ENCODE measurements around the gene RIOK2. TPM values are rescaled to one million over a fixed set of nuclear protein-coding genes. Genes with fewer than 3 reads are reported as not detected.
"Not testable (repeated sequence)": the region's sequence is repeated elsewhere in the genome, so short reads cannot be mapped to it uniquely, and the experiment has no call there.

The RIOK2 gene
- total RNA-seq, 1 experiment from 2014 or later = 24.8 TPM

DNA sequence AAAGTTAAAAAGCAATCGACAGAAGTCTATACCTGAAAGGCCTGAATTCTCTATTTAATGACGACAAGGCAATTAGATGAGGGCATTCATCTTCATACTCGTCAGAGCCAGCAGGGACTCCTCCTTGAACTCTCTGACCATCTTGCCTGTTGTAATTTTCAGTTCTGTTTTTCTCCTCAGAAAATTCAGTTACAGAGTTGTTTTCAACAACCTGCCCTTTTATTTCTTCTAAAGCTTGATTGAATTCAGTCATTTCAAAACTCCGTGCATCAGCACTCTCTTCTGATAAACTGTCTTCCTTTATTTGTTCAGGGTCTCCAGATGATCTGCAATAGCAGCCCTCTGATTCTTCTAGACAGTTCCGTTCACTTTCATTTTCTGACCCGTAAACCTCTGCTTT lies 15.6 kb downstream of the RIOK2 start:
- no peak for DNase-seq (ENCODE audit: low spot score)

DNA sequence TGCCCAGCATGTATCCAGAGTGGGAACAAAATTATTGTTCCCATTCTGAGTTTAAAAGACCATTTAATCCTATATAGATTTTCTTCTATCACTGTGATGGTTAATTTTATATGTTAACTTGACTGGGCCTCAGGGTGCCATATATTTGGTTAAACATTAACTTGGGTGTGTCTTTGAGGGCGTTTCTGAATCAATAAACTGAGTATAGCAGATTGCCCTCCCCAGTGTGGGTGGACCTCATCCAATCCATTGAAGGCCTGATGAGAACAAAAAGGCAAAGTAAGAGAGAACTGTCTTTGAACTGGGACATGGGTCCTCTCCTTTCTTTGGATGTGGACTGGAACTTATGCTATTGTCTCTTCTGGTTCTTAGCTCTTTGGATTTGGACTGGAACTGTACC lies 17.3 kb downstream of the RIOK2 start:
- no peak for DNase-seq (ENCODE audit: low spot score)

DNA sequence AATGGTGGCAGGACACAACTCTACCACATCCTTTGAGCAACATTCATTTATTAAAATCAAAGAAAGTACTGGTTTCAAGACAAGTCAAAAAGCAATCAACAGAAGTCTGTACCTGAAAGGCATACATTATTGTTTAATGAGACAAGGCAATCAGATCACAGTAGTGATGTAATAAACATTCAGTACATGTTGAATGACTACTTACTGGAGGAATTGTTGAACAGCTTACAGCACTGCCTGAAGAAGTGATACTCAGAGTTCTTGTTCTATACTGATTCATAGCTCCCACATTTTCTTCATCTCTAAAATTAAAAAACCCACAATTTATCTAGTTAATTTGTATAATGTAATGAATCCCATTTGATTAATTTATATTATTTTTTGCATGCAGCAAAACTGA lies 18.2 kb downstream of the RIOK2 start:
- no peak for DNase-seq (ENCODE audit: low spot score)

DNA sequence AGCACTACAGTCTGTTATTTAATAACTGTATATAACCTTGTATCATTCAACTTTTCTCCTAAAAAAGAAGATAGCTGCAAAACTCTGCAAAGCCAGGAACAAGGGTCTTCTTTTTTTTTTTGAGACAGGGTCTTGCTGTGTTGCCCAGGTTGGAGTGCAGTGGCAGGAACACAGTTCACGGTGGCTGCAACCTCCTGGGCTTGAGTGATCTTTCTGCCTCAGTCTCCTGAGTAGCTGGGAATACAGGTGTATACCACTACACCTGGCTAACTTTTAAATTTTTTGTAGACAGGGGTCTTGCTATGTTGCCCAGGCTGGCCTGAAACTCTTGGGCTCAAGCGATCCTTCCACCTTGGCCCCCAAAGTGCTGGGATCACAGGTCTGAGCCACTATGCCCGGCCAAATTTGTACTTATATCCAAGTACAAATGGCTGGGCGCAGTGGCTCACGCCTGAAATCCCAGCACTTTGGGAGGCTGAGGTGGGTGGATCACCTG lies 19.2 kb downstream of the RIOK2 start:
- DNase-seq (ENCODE audit: low spot score) = no peak

DNA sequence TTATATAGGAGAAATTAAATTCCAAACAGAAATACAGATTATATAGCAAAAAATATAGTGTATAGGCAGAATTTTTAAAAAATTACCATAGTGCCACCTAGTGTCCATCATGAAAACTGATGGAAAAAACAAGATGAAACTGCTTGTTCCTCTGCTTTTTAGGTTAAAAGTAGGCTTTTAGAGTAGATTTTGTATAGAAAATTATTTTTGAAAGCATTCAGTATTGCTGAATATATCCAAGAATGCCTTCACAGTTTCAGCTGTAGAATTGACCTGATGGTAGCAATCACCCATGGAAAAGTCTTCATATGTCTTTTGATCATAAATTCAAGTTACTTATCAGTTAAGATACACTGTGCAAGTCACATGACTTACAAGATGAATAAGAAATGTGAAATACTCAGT lies 19.7 kb downstream of the RIOK2 start:
- DNase-seq (ENCODE audit: low spot score) = no peak

DNA sequence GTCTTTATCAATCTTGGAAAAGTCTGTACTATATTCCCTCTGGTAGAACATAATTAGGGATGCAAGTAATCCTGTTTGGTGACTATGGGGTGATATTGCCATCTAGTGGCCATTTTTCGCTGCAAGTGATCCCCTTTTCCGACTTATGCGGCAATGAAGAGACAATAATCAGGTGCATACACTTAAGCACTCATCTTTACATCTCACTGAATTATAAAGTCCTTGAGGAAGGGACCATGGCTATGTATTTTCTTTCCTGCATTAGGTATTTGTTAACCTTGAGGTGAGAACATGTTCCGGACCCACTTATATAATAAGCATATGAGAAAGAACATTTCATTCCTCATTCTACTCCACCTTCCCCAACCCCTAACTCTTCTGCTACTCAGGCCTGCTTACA lies 21.0 kb downstream of the RIOK2 start:
- peak; percentile 73 for DNase-seq (ENCODE audit: low spot score)

DNA sequence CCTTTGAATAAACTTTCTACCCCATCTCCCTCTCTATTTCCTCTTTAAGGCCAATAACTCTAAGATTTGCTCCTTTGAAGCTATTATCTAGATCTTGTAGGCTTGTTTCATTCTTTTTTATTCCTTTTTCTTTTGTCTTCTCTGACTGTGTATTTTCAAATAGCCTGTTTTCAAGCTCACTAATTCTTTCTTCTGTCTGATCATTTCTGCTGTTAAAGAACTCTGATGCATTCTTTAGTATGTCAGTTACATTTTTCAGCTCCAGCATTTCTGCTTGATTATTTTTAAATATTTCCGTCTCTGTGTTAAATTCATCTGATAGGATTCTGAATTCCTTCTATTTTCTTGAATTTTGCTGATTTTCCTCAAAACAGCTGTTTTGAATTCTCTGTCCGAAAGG lies 25.4 kb downstream of the RIOK2 start:
- DNase-seq (ENCODE audit: low spot score) = no peak

DNA sequence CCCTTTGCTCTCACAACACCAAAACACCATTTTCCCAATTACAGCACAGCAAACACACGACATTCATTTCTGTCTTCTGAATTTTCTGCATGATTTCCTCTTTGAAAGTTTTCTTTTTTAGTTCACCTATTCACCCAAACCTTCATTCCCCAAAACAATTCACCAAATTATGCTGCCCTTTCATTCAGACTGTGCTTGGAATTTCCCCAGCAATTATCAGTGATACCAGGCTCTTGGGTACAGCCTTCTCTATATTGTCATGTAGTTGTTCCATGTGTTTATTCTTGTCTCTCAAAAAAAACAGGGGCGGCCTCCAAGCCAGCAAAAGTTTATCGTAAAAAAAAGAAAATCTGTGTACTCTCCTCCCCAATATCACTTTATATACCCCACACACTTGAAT lies 31.7 kb downstream of the RIOK2 start:
- no peak for DNase-seq (ENCODE audit: low spot score)

DNA sequence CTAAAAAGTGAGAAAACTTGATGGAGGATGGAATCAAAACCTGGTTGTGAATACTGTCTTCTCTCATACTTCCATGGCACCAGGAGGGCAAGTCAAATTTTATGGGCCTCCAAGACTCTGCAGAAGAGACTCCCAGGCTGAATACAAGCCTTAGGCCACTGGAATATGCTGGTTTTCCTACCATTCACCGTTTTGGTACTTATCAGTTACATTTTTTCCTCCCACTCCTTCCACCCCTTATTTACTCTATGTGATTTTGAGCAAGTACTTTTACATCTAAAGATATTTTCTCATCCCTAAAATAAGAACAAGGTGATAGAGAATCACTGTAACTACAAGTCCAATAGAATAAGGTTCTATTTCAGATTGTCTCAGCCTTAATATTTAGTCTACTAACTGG lies 32.6 kb downstream of the RIOK2 start:
- no peak for DNase-seq (ENCODE audit: low spot score)

DNA sequence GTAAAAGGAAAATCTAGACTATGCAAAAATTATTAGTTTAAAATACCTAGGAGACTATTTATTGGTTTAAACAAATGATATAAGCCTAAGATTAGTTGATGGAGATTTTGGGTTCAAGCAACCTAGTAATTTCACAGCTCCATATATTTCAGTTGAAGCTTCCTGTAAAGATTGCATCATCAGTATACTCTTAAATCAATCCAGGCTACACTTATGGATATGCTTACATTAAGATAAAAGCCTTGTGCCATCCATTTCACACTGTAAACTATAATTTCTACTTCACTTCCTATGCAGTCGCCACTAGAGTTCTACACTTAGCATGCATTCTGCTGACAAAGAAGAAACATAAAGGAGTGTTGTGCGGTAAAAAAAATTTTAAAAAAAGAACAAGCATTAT lies 33.3 kb downstream of the RIOK2 start:
- DNase-seq (ENCODE audit: low spot score) = no peak

DNA sequence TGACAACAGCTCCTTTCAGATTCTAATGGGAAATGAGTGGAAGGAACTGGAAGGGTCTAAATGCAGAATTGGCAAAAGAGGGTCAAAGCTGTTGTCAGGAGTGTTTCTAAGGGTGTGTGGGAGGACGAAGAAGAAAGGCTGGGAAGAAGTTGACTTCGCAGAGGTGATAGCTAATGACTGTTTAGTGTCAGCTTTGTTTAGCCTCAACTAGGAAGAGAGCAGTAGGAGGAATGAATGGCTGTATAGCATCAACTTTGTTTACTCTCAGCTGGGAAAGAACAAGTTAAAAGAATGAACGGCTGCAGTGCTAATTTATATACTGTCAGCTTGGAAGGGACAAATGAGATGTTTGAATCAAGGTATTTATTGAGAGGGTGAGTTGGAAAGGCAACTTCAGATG lies 34.8 kb downstream of the RIOK2 start:
- no peak for DNase-seq (ENCODE audit: low spot score)

DNA sequence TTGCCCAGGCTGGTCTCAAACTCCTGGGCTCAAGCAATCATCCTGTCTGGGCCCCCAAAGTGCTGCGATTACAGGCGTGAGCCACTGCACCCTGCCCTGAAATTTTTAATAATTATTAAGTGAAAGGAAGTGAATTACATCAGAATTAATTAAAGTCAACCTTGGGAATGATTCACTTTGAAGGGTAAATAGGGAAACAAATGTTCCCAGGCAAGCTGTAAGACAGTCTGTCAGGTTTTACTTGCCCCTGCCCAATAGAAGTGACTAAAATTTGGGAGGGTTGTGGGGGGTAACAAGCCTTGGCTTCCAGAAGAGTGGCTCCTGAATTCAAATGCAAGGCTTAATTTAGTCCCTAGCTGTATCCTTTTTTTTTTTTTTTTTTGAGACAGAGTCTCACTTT lies 39.3 kb downstream of the RIOK2 start:
- no peak for DNase-seq (ENCODE audit: low spot score)

DNA sequence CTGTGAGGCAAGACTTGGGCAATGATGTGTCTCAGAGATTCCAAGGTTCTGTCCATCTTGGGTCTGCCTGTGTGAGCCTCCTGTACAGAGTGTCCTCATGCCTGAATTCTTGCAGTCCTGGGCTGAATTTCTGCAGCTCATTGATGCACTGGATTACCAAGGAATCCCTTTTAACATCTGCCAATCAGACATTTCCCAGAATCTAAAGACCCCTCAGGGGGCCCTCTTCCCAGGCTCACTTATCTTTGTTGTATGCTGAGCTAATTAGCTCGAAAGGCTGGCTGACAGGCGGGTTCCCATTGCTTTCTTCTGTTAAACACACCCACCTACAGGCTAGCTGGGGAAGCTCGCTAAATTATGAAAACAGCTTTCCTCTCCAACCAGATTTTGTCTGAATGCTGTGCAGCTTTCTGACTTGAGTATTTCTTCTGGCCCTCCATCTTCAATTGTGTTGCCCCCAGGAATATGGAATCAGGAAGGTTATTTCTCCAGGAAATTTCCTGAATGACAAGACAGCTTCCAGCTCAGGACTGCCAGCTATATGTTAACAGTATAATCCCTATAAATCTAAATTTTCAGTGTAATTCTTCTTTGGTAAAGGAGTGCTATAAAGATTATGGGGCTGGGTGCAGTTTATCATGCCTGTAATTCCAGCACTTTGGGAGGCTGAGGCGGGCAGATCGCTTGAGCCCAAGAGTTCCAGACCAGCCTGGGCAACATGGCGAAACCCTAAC lies 40.4 kb downstream of the RIOK2 start, which contains the start of gene LIX1:
Gene LIX1 (minus strand): TSS at position 91 of the 734 bp plus-strand sequence. CDS start 35 bp downstream, at position 56.
- DNase-seq (ENCODE audit: low spot score) = peak; percentile 41

DNA sequence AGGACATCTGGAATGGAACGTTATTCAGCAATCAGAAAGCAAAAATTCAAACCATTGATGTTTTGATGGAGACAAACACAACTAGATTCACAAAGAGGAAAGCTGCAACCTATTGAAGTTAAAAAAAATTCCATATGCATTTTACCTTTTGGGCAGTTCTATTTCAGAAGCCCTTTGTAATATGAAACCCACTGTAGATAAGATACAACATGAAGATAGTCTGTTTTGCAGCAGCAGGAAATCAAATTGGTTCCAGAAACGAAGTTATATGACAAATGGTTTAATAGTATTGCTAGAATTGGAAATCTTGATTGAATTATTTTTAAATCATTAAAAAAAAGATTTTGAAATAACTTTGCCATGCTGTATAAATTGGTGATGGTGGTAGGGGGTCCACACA lies 41.5 kb downstream of the RIOK2 start:
- no peak for DNase-seq (ENCODE audit: low spot score)

DNA sequence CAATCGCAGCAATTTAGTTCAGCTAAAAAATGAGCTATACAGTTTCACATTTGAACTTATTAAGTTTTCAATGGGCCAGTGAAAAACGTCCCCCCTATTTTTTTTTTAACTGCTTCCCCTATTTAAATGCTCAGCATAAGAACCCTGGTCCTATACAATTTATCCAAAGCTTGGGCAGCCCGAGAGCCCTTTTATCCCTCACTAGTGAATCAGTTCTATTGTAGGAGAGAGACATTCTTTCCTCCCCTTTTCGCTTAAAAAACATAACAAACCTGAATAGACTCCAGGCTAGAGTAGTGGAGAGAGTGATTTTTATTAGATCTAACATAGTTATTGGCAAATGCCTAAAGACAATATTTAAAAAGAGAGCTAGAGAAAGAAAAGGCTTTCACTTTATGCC lies 42.0 kb downstream of the RIOK2 start:
- no peak for DNase-seq (ENCODE audit: low spot score)

DNA sequence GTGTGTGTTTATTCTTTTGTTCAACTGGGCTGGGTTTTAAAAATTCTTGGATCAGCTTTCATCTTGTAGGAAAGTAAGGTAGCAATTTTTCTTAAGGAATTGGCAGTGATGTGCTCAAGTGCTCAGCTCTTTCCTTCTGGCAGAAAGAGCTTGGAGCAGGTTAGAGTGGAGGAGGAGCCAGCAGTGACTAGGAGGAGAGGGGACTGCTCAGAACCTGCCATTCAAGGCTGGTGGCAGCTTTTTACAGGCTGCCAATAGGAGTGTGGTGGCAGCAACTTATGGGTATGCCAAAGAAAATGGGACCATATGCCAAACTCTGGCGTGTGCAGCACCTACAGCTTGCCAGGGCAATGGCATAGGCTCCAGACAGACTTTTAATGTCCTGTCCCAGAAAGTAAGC lies 42.8 kb downstream of the RIOK2 start:
- not testable (repeated sequence) for DNase-seq (ENCODE audit: low spot score)

DNA sequence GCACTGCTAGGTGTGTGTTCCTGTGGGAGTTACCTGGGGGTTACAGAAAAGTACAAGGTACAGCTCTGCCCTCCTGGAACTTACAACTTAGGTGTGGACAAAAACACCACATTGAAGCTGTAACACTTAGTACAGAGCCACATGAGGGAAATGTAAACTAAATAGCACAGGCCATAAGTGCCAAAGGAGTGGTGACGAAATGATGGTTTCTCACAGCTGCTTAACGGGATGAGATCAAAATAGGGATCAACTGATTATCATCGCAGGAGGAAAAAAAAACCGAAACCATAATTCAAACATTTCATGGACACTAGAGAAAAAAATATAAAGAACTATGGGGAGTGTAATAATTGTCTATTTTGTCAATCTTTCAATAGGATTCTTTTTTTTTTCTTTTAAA lies 46.6 kb downstream of the RIOK2 start:
- DNase-seq (ENCODE audit: low spot score) = no peak

DNA sequence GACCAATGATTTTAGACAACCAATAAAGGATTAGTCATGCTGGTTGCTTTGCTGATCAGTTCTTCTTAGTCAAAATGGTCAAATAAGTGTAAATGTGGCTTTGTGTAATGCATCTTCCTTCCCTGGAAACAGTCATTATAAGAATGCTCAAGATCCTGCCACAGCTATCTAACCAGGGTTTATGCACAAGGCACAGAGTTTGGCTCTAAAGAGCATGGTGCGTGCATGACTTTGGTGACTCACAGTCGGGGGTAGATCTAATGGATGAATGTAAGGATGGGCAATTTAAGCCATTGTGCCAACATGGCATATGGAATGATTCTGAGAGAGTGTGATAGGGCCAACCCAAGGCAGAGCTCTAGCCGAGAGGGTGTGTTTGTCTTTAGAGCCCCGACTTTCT lies 47.2 kb downstream of the RIOK2 start:
- DNase-seq (ENCODE audit: low spot score) = no peak

DNA sequence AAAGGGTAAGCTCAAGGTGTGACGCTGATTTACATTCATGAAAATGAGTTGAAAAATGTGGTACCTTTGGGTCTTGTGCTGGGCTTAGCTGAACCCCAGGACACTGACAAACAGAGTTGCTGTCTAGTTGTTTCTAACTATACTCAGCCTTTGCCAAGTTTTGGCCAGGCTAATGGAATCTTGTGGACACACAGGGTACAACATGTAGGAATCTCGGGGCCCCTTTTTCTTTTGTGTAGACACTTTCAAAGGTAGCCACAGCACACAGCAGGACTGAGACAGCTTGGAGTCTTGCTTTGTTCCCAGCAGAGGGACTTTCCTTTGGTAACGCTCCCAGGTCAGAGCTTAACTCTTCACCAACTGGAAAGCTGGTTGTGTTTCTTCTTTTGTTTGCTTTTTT lies 48.4 kb downstream of the RIOK2 start:
- no peak for DNase-seq (ENCODE audit: low spot score)

DNA sequence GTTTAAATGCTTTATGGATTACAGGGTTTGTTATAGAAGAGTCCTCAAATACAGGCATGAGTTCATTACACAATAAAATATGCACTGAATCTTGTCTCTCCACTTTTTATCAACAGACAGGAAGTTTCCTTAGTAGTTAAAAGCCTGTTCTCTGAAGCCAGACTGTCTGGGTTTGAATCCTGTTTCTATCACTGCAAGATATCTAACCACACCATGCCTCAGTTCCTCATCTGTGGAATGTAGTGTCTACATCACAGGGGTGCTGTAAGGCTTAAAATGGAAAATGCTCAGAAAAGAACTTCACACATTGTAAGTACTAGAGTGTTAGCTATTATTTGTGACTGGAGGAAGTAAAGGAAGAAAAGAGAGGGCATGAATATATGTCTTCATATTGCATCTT lies 49.9 kb downstream of the RIOK2 start:
- no peak for DNase-seq (ENCODE audit: low spot score)

DNA sequence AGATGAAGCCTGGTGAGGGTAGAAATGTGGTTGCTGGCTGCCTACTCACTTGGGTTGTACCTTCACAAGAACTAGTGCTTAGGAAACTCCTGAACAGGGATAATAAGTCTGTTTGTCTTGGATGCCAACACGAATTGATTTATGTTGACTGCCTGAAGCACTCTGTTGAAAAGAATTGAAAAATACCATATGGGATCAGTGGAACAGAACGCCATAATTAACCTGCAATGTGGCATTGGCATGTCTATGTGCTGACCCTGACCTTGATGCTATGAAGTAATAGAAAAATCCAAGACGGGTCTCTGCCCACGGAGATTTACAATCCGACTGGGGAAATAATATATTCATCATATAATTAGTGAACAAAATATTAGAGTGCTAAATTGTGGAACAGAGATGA lies 51.1 kb downstream of the RIOK2 start:
- DNase-seq (ENCODE audit: low spot score) = no peak

DNA sequence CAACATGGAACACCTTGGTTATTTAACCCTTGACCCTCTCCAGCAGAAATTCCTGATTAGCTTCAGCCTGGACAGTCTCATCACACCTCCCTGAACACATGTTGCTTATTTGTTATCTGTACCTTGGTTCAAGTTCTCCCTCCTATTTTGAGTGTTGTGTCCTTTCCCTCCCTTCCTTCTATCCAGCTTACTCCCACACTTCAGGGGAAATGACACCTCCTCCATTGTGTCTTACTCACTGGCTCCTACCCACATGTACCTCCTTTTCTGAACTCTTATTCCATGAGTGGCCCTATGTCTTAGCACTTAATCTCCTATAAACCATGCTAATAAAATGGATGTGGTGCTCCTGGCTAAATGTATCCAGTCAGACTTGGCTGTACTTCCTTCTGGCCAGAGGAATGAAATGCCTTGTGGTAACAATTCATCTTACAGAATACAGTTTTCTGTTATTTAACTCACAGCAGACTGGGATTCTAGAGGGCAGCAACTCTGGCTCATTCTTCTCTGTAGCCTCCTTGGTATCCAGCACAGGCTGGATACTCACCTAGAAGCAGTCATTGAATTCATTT lies 51.8 kb downstream of the RIOK2 start:
- DNase-seq (ENCODE audit: low spot score) = peak; percentile 47

DNA sequence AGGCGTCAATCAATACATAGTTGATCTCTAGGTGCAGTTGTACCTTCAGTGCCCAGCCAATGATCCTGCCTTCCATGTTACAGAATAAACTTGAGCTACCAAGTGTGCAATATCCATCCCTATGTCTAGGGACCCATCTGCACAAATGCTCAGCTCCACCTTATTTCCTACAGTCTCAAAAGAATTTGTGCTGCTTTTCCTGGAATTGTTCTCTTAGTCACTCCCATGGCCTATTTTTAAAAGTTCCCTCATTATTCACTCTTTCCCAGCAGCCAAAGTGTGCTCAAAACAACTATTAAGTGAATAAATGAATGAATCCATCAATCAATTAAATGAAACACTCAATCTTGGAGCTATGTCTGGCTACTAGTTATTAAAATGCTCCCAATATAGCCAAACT lies 55.3 kb downstream of the RIOK2 start:
- no peak for DNase-seq (ENCODE audit: low spot score)
